ENCODE results near the gene CTCF. TPM values are rescaled to one million over a fixed set of nuclear protein-coding genes. Genes with fewer than 3 reads are reported as not detected.
"Not testable (repeated sequence)": the region's sequence is repeated elsewhere in the genome, so short reads cannot be mapped to it uniquely, and the experiment has no call there.

CTCF gene
- total RNA-seq, 1 donor from 2014 or later = 36.0 TPM

DNA sequence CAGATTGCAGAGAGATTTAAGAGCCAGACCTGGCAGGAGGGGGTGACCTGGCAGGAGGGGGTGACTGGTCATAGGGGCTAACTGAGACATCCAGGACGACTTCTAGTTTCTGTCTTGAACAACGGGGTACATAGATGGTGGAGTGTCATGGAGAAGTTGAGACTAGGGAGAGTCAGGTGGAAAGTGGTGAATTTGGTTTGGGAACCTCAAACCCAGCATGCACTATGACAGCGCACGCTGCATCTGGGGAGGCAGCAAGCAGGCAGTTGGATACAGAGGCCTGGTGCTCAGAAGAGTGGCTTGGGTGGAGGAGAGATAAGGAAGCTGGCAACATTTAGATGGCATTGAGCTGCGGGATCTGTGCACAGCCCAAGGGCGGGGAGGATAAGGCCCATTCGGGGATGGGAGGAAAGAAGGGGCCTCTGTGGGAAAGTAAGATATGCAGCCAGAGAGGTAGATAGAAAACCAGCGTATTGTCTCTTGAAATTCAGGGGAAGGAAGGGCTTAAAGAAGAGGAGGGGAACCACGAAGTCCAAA, 29.2 kb upstream of the CTCF start:
- no peak overlapping the region for H3K27ac ChIP-seq
- intact Hi-C loops (cut with DNase I) = no loop called here

DNA sequence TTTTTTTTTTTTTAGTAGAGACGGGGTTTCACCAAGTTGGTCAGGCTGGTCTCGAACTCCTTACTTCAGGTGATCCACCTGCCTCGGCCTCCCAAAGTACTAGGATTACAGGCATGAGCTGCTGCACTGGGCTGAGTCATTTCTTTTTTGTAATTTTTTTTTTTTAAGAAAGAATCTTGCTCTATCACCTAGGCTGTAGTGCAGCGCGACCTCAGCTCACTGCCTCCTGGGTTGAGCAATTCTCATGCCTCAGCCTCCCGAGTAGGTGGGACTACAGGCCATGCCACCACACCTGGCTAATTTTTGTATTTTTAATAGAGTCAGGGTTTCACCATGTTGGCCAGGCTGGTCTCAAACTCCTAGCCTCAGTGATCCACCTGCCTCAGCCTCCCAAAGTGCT, 28.3 kb upstream of the CTCF start:
- H3K36me3 ChIP-seq; intact Hi-C loops (cut with DNase I); ATAC-seq; H3K27ac ChIP-seq; H3K9me3 ChIP-seq; H3K27me3 ChIP-seq; H3K4me3 ChIP-seq; DNase-seq: not testable (repeated sequence)
- peaks cover 47% of the 10 kb centered on the region for H3K4me1 ChIP-seq

More for the DNA sequence above, 29.2 kb upstream of the CTCF start:
- no peak overlapping the region for H3K4me3 ChIP-seq
- ATAC-seq (no peak), DNase-seq (no peak)
- H3K36me3 ChIP-seq = no peaks in the 10 kb centered on the region
- TF ChIP-seq, protein P1, sequence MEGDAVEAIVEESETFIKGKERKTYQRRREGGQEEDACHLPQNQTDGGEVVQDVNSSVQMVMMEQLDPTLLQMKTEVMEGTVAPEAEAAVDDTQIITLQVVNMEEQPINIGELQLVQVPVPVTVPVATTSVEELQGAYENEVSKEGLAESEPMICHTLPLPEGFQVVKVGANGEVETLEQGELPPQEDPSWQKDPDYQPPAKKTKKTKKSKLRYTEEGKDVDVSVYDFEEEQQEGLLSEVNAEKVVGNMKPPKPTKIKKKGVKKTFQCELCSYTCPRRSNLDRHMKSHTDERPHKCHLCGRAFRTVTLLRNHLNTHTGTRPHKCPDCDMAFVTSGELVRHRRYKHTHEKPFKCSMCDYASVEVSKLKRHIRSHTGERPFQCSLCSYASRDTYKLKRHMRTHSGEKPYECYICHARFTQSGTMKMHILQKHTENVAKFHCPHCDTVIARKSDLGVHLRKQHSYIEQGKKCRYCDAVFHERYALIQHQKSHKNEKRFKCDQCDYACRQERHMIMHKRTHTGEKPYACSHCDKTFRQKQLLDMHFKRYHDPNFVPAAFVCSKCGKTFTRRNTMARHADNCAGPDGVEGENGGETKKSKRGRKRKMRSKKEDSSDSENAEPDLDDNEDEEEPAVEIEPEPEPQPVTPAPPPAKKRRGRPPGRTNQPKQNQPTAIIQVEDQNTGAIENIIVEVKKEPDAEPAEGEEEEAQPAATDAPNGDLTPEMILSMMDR (IDR thresholded peaks at IDR 0.05) = no peak
- H3K27me3 ChIP-seq = no peaks in the 10 kb centered on the region
- peaks cover 43% of the 10 kb centered on the region for H3K4me1 ChIP-seq
- no peaks in the 10 kb centered on the region for H3K9me3 ChIP-seq

DNA sequence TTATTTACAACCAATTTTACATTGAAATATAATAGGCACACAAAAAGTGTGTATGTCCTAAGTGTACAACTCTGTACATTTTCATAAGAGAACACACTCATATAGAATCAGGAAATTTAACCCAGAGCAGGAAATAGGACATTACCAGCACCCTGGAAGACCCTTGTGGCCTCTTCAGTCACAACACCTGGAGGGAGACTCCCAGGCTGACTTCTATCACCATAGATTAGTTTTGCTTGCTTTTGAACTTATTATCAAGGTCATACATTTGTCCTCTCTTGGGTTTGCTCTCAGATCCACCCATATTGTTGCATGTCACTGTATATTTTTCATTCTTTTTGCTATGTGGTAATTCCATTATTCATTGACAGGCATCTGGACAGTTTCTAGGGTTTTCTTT, 27.9 kb upstream of the CTCF start:
- ATAC-seq = no peak
- no peak for DNase-seq
- Histone ChIP-seq H3K27ac (no peak overlapping the region), H3K4me1 (peaks cover 51% of the 10 kb centered on the region), H3K27me3 (no peaks in the 10 kb centered on the region), H3K9me3 (no peaks in the 10 kb centered on the region), H3K4me3 (no peak overlapping the region), H3K36me3 (peaks cover 4% of the 10 kb centered on the region)
- TF ChIP-seq, protein P1 (IDR thresholded peaks at IDR 0.05) = no peak
- intact Hi-C loops (cut with DNase I) = no loop called here

DNA sequence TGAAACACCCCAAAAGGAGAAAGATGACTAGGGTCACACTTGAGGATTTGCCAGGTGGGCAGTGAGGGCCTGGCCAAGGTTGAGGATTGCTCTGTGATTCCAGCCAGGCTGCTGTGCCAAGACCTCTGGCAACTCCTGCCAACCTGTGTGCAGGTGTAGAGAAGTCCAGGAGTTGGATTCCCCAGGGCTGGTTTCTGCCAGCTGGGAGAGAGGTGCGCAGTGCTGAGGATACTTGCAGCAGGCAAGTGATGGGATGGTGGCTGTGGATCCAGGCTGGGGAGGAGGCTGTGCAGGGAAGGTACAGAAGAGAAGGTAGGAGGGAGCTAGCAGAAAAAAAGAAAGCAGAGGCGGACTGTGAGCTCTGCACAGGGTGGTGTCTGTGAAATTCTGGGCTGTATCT, 27.1 kb upstream of the CTCF start:
- TF ChIP-seq, protein P1 (IDR thresholded peaks at IDR 0.05) = no peak
- intact Hi-C loops (cut with DNase I) = no loop called here

DNA sequence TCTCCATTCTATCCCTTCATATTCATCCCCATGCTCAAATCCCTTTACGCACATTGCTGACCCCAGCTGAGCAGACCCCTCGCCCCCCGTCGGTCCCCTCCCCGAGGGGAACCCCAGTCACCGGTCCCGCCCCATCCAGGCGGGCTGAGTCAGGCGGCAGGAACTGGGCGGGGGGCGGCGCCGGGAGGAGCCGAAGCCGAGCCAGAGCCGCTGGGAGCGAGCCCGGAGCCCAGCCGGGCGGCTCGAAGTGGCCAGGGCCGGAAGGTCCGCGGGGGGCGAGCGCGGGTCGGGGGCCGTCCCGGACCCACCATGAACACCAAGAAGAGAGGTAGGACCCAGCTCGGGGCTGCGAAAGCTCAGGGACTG, 25.1 kb upstream of the CTCF start:
- intact Hi-C loops (cut with DNase I) = no loop called here
- Histone ChIP-seq H3K27ac (peak overlapping the region; percentile 90), H3K4me1 (peaks cover 35% of the 10 kb centered on the region), H3K36me3 (peaks cover 33% of the 10 kb centered on the region), H3K9me3 (no peaks in the 10 kb centered on the region), H3K4me3 (peak overlapping the region; percentile 69), H3K27me3 (no peaks in the 10 kb centered on the region)
- DNase-seq (peak; percentile 80), ATAC-seq (peak; percentile 63)
- TF ChIP-seq, protein P1 (IDR thresholded peaks at IDR 0.05) = no peak

More for the DNA sequence above, 27.1 kb upstream of the CTCF start:
- peaks cover 45% of the 10 kb centered on the region for H3K4me1 ChIP-seq
- no peaks in the 10 kb centered on the region for H3K9me3 ChIP-seq
- no peak for DNase-seq
- peaks cover 12% of the 10 kb centered on the region for H3K36me3 ChIP-seq
- ATAC-seq = no peak
- no peaks in the 10 kb centered on the region for H3K27me3 ChIP-seq
- H3K27ac ChIP-seq = no peak overlapping the region
- no peak overlapping the region for H3K4me3 ChIP-seq

DNA sequence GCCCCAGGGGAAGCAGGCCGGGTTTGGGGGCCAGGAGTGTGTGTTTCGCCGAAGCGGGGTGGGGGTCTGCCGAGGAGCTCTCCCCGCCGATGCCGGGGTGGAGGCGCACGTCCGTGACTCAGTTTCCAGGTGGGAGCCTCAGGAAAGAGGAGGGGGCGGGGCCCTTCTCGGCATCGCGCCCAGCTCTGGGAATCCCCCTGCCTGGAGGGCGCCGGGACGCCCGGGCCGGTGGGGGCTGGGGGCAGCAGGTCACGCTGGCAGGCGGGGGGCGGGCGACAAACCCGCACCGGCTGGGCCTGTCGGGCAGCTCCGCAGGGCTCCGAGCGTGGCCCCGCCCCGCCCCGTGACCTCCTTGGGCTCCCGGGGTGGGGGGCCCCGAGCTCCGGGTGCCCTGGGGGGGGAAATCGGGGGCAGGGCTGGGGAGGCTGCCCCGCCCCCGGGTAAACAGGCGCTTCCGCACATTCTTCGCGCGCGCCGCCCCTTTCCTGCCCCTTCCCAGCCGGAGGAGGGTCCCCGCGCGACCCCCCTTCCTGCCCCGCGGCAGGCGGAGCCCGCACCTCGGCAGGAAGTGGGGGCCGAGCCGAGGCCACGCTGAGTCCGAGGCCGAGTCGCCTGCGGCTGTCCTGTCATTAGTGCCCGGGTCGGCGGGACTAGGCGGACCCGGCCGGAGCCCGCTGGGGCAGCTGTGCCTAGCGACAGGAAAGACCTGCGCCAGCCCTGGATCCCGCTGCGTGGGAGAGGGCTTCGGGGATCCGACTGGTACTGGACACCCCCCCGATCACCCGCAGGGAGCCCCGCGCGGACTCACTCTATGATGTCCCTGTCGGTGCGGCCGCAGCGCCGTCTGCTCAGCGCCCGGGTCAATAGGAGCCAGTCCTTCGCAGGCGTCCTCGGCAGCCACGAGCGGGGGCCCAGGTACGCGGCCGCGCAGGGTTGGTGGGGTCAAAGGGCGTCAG, 24.4 kb upstream of the CTCF start:
- TF ChIP-seq, protein P1 (IDR thresholded peaks at IDR 0.05) = no peak
- Histone ChIP-seq H3K9me3 (no peaks in the 10 kb centered on the region), H3K36me3 (peaks cover 36% of the 10 kb centered on the region), H3K4me1 (peaks cover 34% of the 10 kb centered on the region), H3K4me3 (peak overlapping the region; percentile 69), H3K27ac (peak overlapping the region; percentile 90), H3K27me3 (no peaks in the 10 kb centered on the region)
- intact Hi-C loops (cut with DNase I) = no loop called here
- DNase-seq (peak; percentile 84), ATAC-seq (peak; percentile 74)

All from upper lobe of right lung (tissue), 1 donor.